ENCODE measurements around the gene APOLD1.

Gene APOLD1

GRCh38 chr12:12823300-12823699 is 37.8 kb downstream of the APOLD1 start:
- peak; percentile 80 for DNase-seq (ENCODE audit: low read depth)

DNA sequence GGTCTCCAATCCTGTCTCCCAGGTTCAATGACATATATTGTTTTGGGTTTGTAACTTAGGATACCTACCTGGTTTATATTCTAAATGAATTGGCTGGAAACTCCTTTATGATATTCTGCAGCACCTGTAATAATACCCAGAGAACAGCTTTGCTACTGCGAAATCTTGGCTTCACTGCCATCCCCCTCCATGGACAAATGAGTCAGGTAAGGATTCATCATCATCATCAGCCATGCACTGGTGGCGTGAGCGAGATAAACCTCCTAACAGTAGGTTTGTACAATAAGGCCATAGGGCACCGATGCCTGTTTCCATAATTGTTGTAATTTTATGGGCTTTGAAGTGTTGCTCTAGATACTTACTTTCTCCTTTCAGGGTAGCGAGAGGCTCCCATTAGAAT is 38.4 kb downstream of the APOLD1 start:
- no peak for TF ChIP-seq CTCF (IDR thresholded peaks at IDR 0.05; ENCODE audit: low read length, missing control alignments)
- no peak for DNase-seq (ENCODE audit: low read depth)

More at GRCh38 chr12:12823300-12823699, 37.8 kb downstream of the APOLD1 start:
- H3K4me3 ChIP-seq (replicated peaks; ENCODE audit: low read depth, low read length) = no peak overlapping the region
- TF ChIP-seq CTCF (IDR thresholded peaks at IDR 0.05; ENCODE audit: low read length, missing control alignments) = no peak

DNA sequence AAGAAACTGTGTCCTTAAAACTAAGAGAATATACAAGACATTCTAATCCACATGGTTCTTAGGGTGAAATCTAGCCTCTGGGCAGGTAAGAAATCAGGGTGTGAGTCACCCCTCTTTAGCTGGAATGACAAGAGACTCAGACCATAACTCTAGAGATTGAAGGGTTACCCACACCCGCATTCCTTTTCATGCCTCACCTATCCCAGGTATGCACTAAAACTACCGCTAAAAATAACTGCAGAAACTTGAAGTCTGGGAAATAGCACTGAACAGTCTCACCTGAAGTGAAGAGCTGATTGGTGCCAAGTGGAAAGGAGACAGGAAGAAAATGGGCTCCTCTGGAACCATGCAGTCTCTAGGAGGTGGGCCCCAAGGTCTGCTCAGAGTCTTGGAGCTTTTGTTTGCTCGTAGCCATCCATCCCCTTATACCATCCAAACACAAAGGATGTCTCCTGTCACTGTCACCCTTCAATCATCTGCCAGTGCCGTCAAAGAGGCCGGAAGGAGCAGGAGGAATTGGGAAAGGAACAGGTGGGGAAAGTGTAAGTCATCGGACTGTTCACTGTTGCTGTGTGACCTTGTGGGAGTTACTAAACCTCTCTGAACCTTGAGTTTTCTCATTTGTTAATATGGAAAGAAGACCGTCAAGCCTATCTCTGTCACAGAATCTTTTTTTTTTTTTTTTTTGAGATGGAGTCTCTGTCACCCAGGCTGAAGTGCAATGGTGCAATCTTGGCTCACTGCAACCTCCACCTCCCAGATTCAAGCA is 50.1 kb downstream of the APOLD1 start:
- no peak for TF ChIP-seq CTCF (IDR thresholded peaks at IDR 0.05; ENCODE audit: low read length, missing control alignments)

More for the DNA sequence above, 38.4 kb downstream of the APOLD1 start:
- no peak overlapping the region for H3K4me3 ChIP-seq (replicated peaks; ENCODE audit: low read depth, low read length)

DNA sequence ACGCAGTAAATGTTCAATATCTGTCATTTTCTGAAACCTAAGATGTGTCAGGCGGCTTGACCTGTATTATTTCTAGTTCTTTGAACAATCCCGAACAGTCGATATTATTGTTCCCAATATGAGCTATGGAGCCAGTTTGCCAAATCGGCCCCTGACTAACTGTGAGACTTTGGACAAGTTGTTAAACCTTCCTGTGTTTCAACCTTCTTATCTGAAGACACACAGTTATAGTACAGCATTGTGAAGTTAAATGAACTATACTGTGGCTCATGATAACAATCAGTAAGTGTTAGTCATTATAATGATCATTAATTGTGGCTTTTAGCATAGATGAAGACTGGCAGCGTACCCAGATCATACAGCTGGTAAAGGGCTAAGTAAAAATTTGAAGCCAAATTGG is 51.1 kb downstream of the APOLD1 start:
- DNase-seq (ENCODE audit: low read depth) = no peak
- no peak overlapping the region for H3K4me3 ChIP-seq (replicated peaks; ENCODE audit: low read depth, low read length)
- TF ChIP-seq CTCF (IDR thresholded peaks at IDR 0.05; ENCODE audit: low read length, missing control alignments) = no peak

More for the DNA sequence above, 50.1 kb downstream of the APOLD1 start:
- H3K4me3 ChIP-seq (replicated peaks; ENCODE audit: low read depth, low read length) = no peak overlapping the region
- no peak for DNase-seq (ENCODE audit: low read depth)

DNA sequence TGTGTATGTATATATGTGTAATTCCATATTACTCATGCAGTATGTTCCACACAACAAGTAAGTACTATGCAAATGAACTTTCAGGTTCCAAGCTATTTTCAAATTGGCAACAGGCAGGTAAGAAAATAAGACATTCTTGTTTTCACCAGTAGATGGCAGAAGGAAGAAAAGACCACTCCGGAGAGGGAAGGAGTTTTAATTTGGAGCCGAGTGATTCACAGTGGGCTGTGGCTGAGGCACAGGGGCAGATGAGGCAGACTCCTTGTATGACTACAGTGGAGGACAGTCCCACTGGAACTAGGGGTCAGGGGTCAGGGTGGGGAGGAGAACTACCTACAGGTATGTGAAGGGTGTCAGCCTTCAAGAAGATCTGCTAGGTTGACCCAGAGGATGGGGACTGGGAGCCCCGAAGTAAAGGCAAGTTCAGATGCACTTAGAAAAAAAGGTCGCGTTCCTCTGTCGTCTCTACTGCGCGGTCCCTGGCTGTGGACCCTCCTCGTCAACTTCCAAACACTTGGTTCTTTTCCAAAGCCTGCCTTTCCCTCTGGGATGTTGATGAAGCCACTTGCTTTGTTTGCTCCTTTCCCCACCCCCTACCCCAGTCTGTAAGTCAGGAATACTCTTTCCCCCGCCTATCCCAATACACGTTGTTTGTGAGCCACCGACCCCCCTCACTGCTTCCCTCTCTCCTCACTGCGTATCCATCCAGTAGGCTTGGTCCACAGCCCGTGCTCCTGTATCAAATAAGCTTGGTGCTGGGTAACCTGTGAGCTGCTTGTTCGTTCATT is 51.8 kb downstream of the APOLD1 start:
- TF ChIP-seq CTCF (IDR thresholded peaks at IDR 0.05; ENCODE audit: low read length, missing control alignments) = peak; percentile 70
- peak; percentile 83 for DNase-seq (ENCODE audit: low read depth)
- H3K4me3 ChIP-seq (replicated peaks; ENCODE audit: low read depth, low read length) = no peak overlapping the region

DNA sequence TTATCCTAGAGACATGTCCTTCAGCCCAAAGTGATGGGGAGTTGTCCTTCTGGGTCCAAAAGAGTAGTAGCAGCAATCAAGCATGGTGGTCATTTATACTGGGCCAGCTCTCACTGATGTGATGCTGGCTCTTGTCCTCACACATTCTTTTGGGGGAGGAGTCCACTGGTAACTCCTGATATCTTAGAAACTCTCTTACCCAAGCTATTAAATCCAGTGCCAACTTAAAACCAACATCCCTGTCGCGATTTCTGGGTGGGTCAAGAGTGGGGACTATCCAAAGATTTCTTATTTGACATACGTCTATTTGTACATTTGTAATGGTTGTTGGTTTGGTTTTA is 52.3 kb downstream of the APOLD1 start:
- no peak for DNase-seq (ENCODE audit: low read depth)
- no peak for TF ChIP-seq CTCF (IDR thresholded peaks at IDR 0.05; ENCODE audit: low read length, missing control alignments)

More for the DNA sequence above, 52.3 kb downstream of the APOLD1 start:
- H3K4me3 ChIP-seq (replicated peaks; ENCODE audit: low read depth, low read length) = no peak overlapping the region
